GM21576 (cell line): ENCODE measurements around the gene CIB4.

Source experiments
- ATAC-seq: cut with Tn5 transposase; IDR thresholded peaks from one replicate; pipeline ENCODE4 v1.9.1; 2021; ENCODE audit warnings: mild to moderate bottlenecking, moderate library complexity; ENCODE audit not compliant: unreplicated experiment

Gene CIB4

GRCh38 chr2:26645762-26646161 is 4.6 kb upstream of the CIB4 start:
- no peak for ATAC-seq

DNA sequence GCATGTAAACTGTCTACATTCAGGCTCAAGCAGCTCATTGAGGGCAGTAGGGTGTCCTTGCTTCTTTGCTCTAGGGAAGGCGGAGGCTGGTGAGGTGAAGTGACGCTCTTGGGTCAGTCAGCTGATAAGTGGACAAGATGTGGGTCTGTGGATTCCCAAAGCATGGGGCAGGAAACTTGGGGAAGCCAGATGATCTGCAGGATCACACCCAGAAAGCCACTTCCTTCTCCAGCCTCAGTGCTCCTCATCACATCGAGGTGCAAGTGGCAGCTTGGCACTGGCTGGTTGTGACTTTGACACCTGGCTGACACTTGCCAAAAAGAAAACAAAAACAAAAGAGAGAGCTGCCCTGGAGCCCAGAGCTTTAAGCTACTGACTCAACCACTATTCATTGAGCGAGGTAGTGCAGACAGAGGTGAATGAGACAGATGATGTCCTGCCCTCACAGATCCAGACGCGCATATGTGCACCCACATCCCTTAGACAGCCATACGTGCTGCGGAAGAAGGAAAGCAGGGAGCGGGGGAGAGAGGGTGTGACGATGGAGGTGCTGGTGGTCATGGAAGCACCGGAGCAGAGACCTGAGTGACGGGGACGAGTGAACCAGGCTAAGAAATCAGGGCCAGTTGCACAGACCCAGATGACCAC is 3.1 kb upstream of the CIB4 start:
- ATAC-seq = no peak

GRCh38 chr2:26642429-26642828 is 1.3 kb upstream of the CIB4 start:
- ATAC-seq = no peak

DNA sequence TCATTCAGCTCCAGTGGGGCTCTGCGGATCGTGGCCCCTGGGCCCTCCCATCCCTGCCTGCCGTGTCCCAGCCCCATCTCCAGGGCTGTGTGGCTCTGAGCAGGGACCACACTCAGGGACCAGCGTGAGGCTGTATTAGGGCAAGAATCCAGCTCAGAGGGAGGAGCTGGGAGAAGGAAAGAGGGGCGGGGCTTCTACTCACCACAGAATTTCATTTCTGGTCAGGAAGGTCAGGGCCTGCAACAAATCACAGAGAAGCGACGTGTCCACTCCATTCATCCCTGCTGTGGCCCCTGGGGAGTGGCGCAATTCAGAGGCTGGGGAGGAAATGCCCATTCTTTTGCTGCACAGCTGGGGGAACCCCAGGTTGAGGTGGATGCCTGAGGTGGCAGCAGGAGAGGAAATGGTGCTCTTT is 828 bp downstream of the CIB4 start:
- no peak for ATAC-seq

GRCh38 chr2:26639685-26640243 is 1.4 kb downstream of the CIB4 start:
- no peak for ATAC-seq

DNA sequence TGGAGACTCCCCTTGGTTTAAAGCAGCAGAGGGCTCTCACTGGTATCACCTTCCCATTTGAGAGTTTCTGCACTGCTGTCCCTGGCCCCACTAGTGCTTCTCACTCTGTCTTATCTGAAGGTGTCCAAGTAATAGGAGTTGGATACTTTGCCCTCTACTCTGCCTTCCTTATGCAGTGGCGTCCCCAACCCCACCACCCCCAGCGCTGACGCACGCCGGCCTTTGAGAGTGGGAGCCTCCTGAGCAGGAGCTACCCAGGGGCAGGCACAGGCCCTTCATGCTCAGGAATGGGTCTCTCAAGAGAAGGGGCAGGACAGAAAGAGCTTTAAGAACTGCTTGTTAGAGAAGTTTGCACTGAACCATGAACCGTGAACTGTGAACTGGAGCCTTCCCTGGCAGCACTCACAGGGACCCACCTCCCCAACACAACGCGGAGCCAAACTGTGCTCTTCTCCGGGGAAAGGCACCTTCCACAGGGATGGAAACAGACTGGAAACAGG is 3.3 kb downstream of the CIB4 start:
- no peak for ATAC-seq

DNA sequence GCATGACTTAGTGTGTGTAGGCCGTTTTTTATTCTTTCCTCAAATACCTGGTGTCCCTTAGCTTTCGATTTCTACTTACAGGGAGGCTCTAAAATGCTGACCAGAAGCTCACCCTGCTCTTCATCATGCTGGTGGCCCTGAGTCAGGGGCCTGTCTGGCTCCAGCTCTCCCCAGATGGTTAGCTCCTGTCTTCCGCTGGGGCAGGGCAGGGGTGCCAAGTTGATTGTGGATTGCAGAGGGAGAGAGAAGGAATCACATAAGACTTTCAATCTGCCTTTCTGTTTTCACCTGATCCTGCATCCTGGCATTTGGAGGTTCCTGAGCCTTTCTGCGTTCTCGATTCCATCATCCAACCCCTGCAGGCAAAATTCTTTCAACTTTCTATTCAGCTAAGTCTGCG is 4.2 kb downstream of the CIB4 start:
- ATAC-seq = no peak

- no peak for ATAC-seq
Observed at GRCh38 chr2:26635401-26635800, 5.8 kb downstream of the CIB4 start.

DNA sequence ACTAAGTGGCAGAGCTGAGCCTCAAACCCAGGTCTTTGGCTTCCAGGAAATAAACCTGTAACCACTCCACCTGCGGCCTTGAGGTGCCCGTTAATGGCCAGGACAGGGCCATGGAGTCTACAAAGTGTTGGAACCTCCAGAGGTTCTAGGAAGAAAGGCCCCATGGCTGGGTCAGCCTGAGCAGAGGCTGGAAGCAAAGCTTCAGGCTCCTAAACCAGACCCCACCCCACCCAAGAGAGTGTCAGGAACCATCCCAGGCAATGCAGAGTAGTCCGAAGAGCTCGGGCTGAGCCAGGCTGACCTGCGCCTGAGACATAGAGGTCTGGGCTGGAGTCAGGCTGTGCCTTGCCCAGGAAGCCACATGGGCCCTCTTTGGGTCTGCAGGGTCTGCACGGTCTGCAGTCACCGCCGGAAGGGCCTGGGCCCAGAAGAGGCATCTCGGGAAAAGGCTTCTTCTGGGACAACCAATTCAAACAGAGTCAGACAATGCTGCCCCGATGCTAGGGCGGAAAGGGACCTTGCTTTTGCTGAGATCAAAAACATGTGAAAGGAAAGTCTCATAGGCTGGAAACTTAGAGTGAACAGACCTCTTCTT is 6.4 kb downstream of the CIB4 start:
- ATAC-seq = no peak

DNA sequence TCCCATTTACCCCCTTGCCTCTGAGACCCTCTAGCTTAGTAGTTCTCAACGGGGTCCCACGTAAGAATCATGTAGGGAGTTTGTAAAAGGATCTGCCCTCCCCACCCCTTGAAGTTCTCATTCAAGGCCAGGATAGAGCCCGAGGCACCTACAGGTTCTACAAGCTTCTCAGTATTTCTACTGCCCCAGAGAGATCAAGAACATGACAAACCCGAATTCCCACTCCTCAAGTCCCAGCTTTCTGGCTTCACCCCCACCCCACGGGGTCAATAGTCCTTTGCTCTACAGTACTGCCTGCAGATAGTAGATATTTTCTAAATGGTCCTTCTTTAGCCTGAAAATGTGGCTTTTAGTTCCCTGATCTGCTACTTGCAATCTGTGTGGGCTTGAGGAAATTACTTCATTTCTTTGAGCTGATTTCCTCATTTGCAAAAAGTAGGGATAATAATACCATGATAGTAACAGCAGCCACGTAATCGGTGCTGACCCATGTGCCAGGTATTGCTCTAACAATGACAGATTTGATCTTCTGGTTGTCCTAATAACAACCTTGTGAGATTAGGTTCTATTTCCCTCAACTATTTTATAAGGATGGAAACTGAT is 7.1 kb downstream of the CIB4 start:
- no peak for ATAC-seq

- no peak for ATAC-seq
Observed at GRCh38 chr2:26633351-26633945, 7.7 kb downstream of the CIB4 start.

GRCh38 chr2:26632624-26633185 is 8.5 kb downstream of the CIB4 start:
- ATAC-seq = no peak

DNA sequence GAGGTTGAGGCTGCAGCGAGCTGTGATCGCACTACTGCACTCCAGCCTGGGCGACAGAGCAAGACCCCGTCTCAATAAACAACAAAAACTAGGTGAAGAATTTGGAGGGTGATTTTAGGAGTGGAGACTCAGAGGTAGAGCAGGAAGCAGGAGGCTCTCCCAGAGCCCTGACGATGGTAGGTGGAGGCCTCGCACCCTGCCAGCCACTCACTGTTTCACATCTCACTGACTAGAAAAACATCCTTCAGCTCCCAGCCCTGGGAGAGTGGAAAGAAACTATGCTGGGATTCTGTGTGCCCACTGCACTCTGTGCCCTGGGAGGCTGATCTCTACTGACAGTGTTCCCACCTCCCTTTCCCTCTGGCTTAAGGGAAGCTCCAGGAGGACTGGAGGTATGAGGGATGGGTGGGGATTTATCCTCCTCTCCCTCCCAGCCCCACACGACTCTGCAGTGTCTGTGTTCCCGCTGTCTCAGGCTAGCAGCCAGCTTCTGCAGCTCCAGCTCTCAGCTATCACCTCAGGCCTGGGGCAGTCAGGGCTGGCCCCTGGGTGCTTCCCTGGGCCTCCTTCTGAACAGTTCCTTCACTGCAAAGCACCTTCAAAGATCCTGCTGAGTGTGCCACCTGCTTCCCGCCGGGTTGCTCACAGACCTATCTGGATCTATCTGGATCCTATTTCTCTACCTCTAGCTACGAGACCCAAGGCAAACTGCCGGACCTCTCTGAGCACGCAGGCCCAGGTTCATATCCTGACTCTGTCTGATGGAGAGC is 9.6 kb downstream of the CIB4 start:
- no peak for ATAC-seq

- ATAC-seq = no peak
Observed at GRCh38 chr2:26630669-26631360, 10.4 kb downstream of the CIB4 start.

DNA sequence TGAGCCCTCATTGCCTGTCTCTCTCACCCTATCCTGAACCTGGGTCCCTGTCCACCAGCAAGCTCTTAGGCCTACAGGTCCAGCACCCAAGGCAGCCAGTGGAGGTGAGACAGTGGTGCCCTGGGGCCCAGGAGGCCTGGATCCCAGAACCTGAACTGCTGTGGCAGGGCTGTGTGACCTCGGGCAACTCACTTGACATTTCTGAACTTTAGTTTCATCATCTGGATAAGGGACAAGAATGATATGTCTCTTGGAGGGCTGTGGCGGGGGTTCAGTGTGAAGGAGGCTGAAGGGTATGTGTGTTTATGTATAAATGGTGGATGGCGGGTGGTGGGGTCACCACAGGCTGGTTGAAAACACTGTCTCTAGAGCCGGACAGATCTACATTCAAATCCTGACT is 10.9 kb downstream of the CIB4 start:
- no peak for ATAC-seq

DNA sequence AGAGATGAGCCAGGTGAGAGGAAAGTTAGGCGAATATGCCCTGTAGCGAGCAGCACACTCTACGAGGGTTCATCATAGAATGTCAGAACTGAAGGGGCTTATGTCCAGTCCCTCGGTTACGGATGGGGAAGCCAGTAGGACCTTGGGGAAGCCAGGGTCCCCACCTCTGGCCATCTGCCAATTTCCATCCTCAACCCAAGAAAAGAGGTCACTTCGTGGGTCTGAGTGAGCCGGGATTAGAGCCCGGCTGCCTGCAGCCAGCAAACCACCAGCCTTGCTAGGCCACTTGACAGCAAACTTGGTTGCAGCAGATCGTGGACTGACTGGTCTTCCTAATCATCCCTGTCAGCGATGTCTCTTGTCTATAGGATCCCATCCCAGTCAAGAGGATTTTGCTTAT is 11.4 kb downstream of the CIB4 start:
- no peak for ATAC-seq

DNA sequence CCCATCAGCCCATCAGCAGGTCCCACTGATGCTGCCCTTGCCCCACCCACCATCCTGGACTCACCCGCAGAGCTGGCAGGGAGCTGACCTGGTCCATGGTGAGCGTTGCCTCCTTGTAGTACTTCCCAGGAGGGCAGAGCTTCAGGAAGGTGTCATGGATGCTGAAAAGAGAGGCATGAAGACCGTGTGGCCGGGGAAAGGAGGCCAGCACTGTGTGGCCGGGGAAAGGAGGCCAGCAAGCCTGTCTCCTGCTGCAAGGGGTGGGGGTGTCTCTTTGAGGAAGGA is 11.9 kb downstream of the CIB4 start:
- ATAC-seq = no peak

DNA sequence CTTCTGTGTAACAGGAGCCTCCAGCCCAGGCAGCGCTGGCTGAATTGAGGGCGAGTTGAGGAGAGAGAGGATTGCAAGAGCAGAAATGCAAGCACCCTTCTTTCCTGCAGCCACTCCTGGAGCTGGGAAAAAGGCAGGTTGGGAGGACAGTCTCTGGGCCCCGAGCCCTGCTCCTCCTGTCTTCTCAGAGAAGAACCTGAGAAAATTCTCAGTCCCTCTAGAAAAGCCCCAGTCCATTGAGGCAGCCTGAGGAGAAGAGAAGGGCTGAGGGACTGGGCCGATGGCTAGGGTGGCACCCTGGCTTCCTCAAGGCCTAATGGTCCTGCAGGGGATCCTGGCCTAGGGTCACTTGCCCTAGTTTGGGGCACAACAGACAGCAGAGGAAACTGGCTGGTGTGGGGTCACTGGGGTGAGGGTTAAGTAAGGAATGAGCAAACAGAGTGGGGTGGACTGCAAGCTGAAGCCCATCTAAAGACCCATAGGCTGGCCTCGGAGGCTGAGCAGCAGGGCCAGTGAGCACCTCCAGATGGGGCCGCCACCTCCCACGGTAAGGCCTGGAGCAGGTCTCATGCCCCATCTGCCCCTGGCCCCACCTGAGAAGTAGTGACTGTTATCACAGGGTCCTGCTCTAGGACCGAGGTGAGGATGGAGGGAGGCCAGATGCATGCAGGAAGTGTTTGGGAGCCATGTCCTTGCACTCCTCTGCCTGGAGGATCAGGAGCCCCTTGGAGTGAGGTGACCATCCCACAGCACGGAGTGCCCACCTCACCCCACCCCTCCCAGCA is 12.4 kb downstream of the CIB4 start:
- no peak for ATAC-seq

DNA sequence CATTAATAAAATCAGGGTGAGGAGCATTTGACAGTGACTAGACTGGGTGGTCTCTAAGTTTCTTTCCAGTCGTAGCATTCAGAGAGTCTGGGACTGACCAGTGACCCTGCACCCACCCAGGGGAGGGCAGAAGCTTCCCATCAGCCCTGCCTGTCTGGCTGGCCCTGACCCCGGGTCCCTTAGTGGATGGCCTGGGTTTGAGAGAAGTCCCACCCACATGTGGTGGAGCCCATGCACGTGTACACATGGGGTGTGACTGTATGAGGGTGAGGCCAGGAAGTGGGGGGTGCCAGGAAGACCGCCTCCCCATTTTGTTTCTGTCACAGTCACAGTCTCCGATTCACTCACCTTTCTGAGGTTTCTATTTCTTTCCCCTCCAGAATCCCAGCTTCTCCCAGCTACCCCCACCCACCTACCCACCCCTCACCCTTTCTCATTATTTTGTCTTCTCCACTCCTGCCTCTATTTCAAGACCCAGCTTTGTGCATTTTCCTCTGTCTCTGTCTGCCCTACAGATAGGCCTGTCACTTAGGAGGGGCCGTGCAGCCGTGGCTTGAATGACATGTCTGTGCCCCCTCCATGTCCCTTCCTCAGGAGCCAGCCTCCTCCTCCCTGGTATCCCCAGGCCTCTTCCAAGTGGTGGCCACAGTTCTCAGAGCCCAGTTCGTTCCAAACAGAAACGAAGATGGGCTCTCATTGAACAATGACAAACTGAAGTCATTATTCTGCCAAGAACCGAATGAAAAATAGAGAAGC is 13.6 kb downstream of the CIB4 start:
- no peak for ATAC-seq
